ENCODE data around the gene LSM14B.

Gene LSM14B

DNA sequence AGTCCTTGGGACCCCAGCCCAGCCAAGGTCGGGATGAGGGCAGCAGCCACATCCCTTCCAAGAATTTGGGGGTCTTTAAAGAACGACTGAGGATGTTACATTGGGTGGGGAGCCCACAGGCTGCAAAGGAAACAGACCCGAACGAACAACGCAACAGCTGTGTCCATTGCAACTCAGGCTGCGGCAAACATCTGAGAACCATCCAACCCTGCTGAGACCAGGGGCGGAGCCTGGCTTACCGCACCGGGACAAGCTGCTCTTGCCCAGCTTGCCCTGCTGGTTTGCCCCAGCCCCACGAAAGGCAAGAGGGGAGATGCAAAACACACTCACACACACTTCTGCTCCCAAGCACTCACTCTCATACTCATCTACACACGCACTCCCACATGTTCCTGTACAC, 35.0 kb upstream of the LSM14B start:
- TF ChIP-seq, protein P1, sequence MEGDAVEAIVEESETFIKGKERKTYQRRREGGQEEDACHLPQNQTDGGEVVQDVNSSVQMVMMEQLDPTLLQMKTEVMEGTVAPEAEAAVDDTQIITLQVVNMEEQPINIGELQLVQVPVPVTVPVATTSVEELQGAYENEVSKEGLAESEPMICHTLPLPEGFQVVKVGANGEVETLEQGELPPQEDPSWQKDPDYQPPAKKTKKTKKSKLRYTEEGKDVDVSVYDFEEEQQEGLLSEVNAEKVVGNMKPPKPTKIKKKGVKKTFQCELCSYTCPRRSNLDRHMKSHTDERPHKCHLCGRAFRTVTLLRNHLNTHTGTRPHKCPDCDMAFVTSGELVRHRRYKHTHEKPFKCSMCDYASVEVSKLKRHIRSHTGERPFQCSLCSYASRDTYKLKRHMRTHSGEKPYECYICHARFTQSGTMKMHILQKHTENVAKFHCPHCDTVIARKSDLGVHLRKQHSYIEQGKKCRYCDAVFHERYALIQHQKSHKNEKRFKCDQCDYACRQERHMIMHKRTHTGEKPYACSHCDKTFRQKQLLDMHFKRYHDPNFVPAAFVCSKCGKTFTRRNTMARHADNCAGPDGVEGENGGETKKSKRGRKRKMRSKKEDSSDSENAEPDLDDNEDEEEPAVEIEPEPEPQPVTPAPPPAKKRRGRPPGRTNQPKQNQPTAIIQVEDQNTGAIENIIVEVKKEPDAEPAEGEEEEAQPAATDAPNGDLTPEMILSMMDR (IDR thresholded peaks at IDR 0.05), result no peak
- no peak for TF ChIP-seq ZFX (IDR thresholded peaks at IDR 0.05; ENCODE audit: borderline replicate concordance)
- H3K27ac ChIP-seq, result no peak overlapping the region

DNA sequence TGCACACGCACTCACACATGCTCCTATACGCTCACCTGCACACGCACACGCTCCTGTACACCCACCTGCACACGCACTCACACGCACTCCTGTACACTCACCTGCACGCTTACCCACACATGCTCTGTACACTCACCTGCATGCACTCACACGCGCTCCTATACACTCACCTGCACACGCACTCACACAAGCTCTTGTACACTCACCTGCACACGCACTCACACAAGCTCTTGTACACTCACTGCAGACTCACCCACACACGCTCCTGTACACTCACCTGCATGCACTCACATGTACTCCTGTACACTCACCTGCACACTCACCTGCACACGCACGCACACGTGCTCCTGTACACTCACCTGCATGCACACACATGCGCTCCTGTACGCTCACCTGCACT, 34.6 kb upstream of the LSM14B start:
- no peak for TF ChIP-seq ZFX (IDR thresholded peaks at IDR 0.05; ENCODE audit: borderline replicate concordance)
- TF ChIP-seq, protein P1 (IDR thresholded peaks at IDR 0.05), result no peak
- H3K27ac ChIP-seq, result no peak overlapping the region

GRCh38 chr20:62088258-62089127, 33.8 kb upstream of the LSM14B start:
- no peak for TF ChIP-seq ZFX (IDR thresholded peaks at IDR 0.05; ENCODE audit: borderline replicate concordance)
- TF ChIP-seq, protein P1 (IDR thresholded peaks at IDR 0.05), result no peak
- H3K27ac ChIP-seq, result no peak overlapping the region

DNA sequence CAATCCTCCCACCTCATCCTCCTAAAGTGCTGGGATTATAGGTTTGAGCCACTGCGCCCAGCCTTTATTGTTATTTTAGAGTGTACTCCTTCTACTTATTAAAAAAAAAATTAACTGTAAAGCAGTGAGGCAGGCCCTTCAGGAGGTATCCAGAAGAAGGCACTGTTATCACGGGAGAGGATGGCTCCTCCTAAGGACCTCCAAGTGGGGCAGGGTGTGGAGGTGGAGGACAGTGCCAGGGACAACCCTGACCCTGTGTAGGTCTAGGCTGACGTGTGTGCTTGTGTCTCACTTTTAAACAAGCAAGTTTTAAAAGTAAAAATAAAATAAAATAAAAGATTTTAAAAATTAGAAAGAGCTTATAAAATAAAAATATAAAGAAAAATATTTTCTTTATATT, 32.9 kb upstream of the LSM14B start:
- TF ChIP-seq, protein P1 (IDR thresholded peaks at IDR 0.05), result no peak
- TF ChIP-seq ZFX (IDR thresholded peaks at IDR 0.05; ENCODE audit: borderline replicate concordance), result no peak
- H3K27ac ChIP-seq, result no peak overlapping the region

- TF ChIP-seq ZFX (IDR thresholded peaks at IDR 0.05; ENCODE audit: borderline replicate concordance), result no peak
- TF ChIP-seq, protein P1 (IDR thresholded peaks at IDR 0.05), result no peak
- no peak overlapping the region for H3K27ac ChIP-seq
These were observed 25.6 kb upstream of the LSM14B start for GRCh38 chr20:62096421-62097380.

DNA sequence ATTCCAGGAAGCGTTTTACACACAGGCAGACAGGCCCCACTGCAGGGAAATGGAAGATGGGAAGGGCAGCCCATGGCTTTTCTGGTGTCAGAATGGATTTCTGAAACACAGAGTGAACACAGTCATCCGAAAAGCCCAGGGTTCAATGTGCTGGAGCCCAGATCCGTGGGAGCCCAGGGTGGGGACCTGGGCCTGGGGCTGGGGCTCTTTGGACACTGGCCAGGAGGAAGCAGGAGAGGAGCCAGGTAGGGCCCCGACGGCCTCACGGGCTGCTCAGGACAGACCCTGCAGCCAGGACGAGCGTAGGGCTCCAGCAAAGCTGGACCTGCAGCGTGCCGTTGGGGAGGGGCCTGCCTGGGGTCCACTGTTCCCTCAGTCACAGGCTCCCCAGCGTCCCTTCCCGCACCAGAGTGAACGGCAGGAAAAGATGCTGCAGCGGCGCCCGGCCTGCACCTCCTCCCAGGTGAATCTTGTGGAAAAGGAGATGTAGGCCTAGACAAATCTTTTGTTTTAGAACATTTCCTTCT, 24.3 kb upstream of the LSM14B start:
- TF ChIP-seq, protein P1 (IDR thresholded peaks at IDR 0.05), result no peak
- no peak for TF ChIP-seq ZFX (IDR thresholded peaks at IDR 0.05; ENCODE audit: borderline replicate concordance)
- H3K27ac ChIP-seq, result no peak overlapping the region
